ENCODE data around the gene MS4A10. TPM values are rescaled to one million over a fixed set of nuclear protein-coding genes. Genes with fewer than 3 reads are reported as not detected.

MS4A10 gene
- polyA plus RNA-seq (2013, experiment 1 of 2) = not detected
- not detected for polyA plus RNA-seq (2013, experiment 2 of 2)

- no peak within 1 kb of the TSS for H3K9ac ChIP-seq (ENCODE audit: low read depth, low read length)
- no peaks in the 10 kb centered on the region for H3K27me3 ChIP-seq (ENCODE audit: insufficient read depth, low read length)
- no peaks in the 10 kb centered on the region for H3K36me3 ChIP-seq (ENCODE audit: insufficient read depth, low read length)
- WGBS = 88% methylated on average over 9 of the region's 9 CpGs
- H3K27ac ChIP-seq (ENCODE audit: low read depth, low read length) = no peak within 1 kb of the TSS
- H3K4me3 ChIP-seq (ENCODE audit: low read length) = no peak within 1 kb of the TSS
- no peaks in the 10 kb centered on the region for H3K4me1 ChIP-seq (ENCODE audit: insufficient read depth, low read length)
- no peaks in the 10 kb centered on the region for H3K9me3 ChIP-seq (ENCODE audit: insufficient read depth, low read depth, low read length)
Measured at GRCh38 chr11:60785136-60785535, at the start of gene MS4A10. Gene MS4A10, plus strand, starts transcription at chr11:60785333. Its CDS starts 5,003 bp downstream, at chr11:60790336.

GRCh38 chr11:60739114-60739513 lies 46.0 kb upstream of the MS4A10 start:
- Histone ChIP-seq H3K4me1 (ENCODE audit: insufficient read depth, low read length) (no peaks in the 10 kb centered on the region), H3K4me3 (ENCODE audit: low read length) (no peak overlapping the region), H3K27me3 (ENCODE audit: insufficient read depth, low read length) (no peaks in the 10 kb centered on the region), H3K36me3 (ENCODE audit: insufficient read depth, low read length) (no peaks in the 10 kb centered on the region), H3K27ac (ENCODE audit: low read depth, low read length) (no peak overlapping the region), H3K9me3 (ENCODE audit: insufficient read depth, low read depth, low read length) (no peaks in the 10 kb centered on the region), H3K9ac (ENCODE audit: low read depth, low read length) (no peak overlapping the region)
- 83% methylated on average over 7 of the region's 7 CpGs for whole genome bisulfite sequencing

GRCh38 chr11:60740573-60740972 lies 44.6 kb upstream of the MS4A10 start:
- no peaks in the 10 kb centered on the region for H3K36me3 ChIP-seq (ENCODE audit: insufficient read depth, low read length)
- no peak overlapping the region for H3K9ac ChIP-seq (ENCODE audit: low read depth, low read length)
- no peak overlapping the region for H3K4me3 ChIP-seq (ENCODE audit: low read length)
- H3K27ac ChIP-seq (ENCODE audit: low read depth, low read length) = no peak overlapping the region
- H3K4me1 ChIP-seq (ENCODE audit: insufficient read depth, low read length) = peaks cover 2% of the 10 kb centered on the region; the same call in 1 of the 2 replicates
- H3K27me3 ChIP-seq (ENCODE audit: insufficient read depth, low read length) = no peaks in the 10 kb centered on the region
- H3K9me3 ChIP-seq (ENCODE audit: insufficient read depth, low read depth, low read length) = no peaks in the 10 kb centered on the region

- H3K9me3 ChIP-seq (ENCODE audit: insufficient read depth, low read depth, low read length) = no peaks in the 10 kb centered on the region
- H3K36me3 ChIP-seq (ENCODE audit: insufficient read depth, low read length) = no peaks in the 10 kb centered on the region
- H3K9ac ChIP-seq (ENCODE audit: low read depth, low read length) = no peak overlapping the region
- no peaks in the 10 kb centered on the region for H3K27me3 ChIP-seq (ENCODE audit: insufficient read depth, low read length)
- H3K4me1 ChIP-seq (ENCODE audit: insufficient read depth, low read length) = peaks cover 4% of the 10 kb centered on the region; the same call in 1 of the 2 replicates
- 94% methylated on average over 3 of the region's 3 CpGs for WGBS
- H3K4me3 ChIP-seq (ENCODE audit: low read length) = no peak overlapping the region
- no peak overlapping the region for H3K27ac ChIP-seq (ENCODE audit: low read depth, low read length)
Measured at GRCh38 chr11:60741421-60741820, 43.7 kb upstream of the MS4A10 start.

- no peak overlapping the region for H3K4me3 ChIP-seq (ENCODE audit: low read length)
- H3K27me3 ChIP-seq (ENCODE audit: insufficient read depth, low read length) = no peaks in the 10 kb centered on the region
- H3K27ac ChIP-seq (ENCODE audit: low read depth, low read length) = no peak overlapping the region
- H3K9me3 ChIP-seq (ENCODE audit: insufficient read depth, low read depth, low read length) = no peaks in the 10 kb centered on the region
- whole genome bisulfite sequencing = 100% methylated on average over 1 of the region's 1 CpG
- no peaks in the 10 kb centered on the region for H3K36me3 ChIP-seq (ENCODE audit: insufficient read depth, low read length)
- peaks cover 4% of the 10 kb centered on the region; the same call in 1 of the 2 replicates for H3K4me1 ChIP-seq (ENCODE audit: insufficient read depth, low read length)
- no peak overlapping the region for H3K9ac ChIP-seq (ENCODE audit: low read depth, low read length)
Measured at GRCh38 chr11:60743058-60743457, 42.1 kb upstream of the MS4A10 start.

GRCh38 chr11:60744114-60744513 lies 41.0 kb upstream of the MS4A10 start:
- 85% methylated on average over 5 of the region's 5 CpGs for WGBS

GRCh38 chr11:60747359-60747873 lies 37.7 kb upstream of the MS4A10 start:
- 94% methylated on average over 14 of the region's 14 CpGs for WGBS

More at GRCh38 chr11:60744114-60744513, 41.0 kb upstream of the MS4A10 start:
- Histone ChIP-seq H3K27me3 (ENCODE audit: insufficient read depth, low read length) (no peaks in the 10 kb centered on the region), H3K4me3 (ENCODE audit: low read length) (no peak overlapping the region), H3K9ac (ENCODE audit: low read depth, low read length) (no peak overlapping the region), H3K4me1 (ENCODE audit: insufficient read depth, low read length) (peaks cover 4% of the 10 kb centered on the region; the same call in 1 of the 2 replicates), H3K27ac (ENCODE audit: low read depth, low read length) (no peak overlapping the region), H3K36me3 (ENCODE audit: insufficient read depth, low read length) (no peaks in the 10 kb centered on the region), H3K9me3 (ENCODE audit: insufficient read depth, low read depth, low read length) (no peaks in the 10 kb centered on the region)

GRCh38 chr11:60748225-60748624 lies 36.9 kb upstream of the MS4A10 start:
- Histone ChIP-seq H3K9me3 (ENCODE audit: insufficient read depth, low read depth, low read length) (no peaks in the 10 kb centered on the region), H3K9ac (ENCODE audit: low read depth, low read length) (no peak overlapping the region), H3K27me3 (ENCODE audit: insufficient read depth, low read length) (no peaks in the 10 kb centered on the region), H3K27ac (ENCODE audit: low read depth, low read length) (no peak overlapping the region), H3K36me3 (ENCODE audit: insufficient read depth, low read length) (no peaks in the 10 kb centered on the region), H3K4me3 (ENCODE audit: low read length) (no peak overlapping the region), H3K4me1 (ENCODE audit: insufficient read depth, low read length) (peaks cover 4% of the 10 kb centered on the region; the same call in 1 of the 2 replicates)
- 90% methylated on average over 17 of the region's 17 CpGs for WGBS

More at GRCh38 chr11:60747359-60747873, 37.7 kb upstream of the MS4A10 start:
- H3K4me3 ChIP-seq (ENCODE audit: low read length) = no peak overlapping the region
- no peaks in the 10 kb centered on the region for H3K9me3 ChIP-seq (ENCODE audit: insufficient read depth, low read depth, low read length)
- no peaks in the 10 kb centered on the region for H3K36me3 ChIP-seq (ENCODE audit: insufficient read depth, low read length)
- no peaks in the 10 kb centered on the region for H3K27me3 ChIP-seq (ENCODE audit: insufficient read depth, low read length)
- peaks cover 4% of the 10 kb centered on the region; the same call in 1 of the 2 replicates for H3K4me1 ChIP-seq (ENCODE audit: insufficient read depth, low read length)
- no peak overlapping the region for H3K27ac ChIP-seq (ENCODE audit: low read depth, low read length)
- no peak overlapping the region for H3K9ac ChIP-seq (ENCODE audit: low read depth, low read length)

GRCh38 chr11:60748821-60749220 lies 36.3 kb upstream of the MS4A10 start:
- H3K9ac ChIP-seq (ENCODE audit: low read depth, low read length) = no peak overlapping the region
- H3K4me1 ChIP-seq (ENCODE audit: insufficient read depth, low read length) = peaks cover 4% of the 10 kb centered on the region; the same call in 1 of the 2 replicates
- H3K9me3 ChIP-seq (ENCODE audit: insufficient read depth, low read depth, low read length) = no peaks in the 10 kb centered on the region
- no peak overlapping the region for H3K4me3 ChIP-seq (ENCODE audit: low read length)
- H3K27ac ChIP-seq (ENCODE audit: low read depth, low read length) = no peak overlapping the region
- no peaks in the 10 kb centered on the region for H3K27me3 ChIP-seq (ENCODE audit: insufficient read depth, low read length)
- no peaks in the 10 kb centered on the region for H3K36me3 ChIP-seq (ENCODE audit: insufficient read depth, low read length)
- 89% methylated on average over 8 of the region's 8 CpGs for WGBS

GRCh38 chr11:60750911-60751310 lies 34.2 kb upstream of the MS4A10 start:
- WGBS = 91% methylated on average over 3 of the region's 3 CpGs

GRCh38 chr11:60753309-60753708 lies 31.8 kb upstream of the MS4A10 start:
- no peaks in the 10 kb centered on the region for H3K9me3 ChIP-seq (ENCODE audit: insufficient read depth, low read depth, low read length)
- no peak overlapping the region for H3K4me3 ChIP-seq (ENCODE audit: low read length)
- H3K27ac ChIP-seq (ENCODE audit: low read depth, low read length) = no peak overlapping the region
- no peak overlapping the region for H3K9ac ChIP-seq (ENCODE audit: low read depth, low read length)
- H3K4me1 ChIP-seq (ENCODE audit: insufficient read depth, low read length) = no peaks in the 10 kb centered on the region
- H3K36me3 ChIP-seq (ENCODE audit: insufficient read depth, low read length) = no peaks in the 10 kb centered on the region
- 71% methylated on average over 4 of the region's 4 CpGs for WGBS
- no peaks in the 10 kb centered on the region for H3K27me3 ChIP-seq (ENCODE audit: insufficient read depth, low read length)

More at GRCh38 chr11:60750911-60751310, 34.2 kb upstream of the MS4A10 start:
- no peaks in the 10 kb centered on the region for H3K36me3 ChIP-seq (ENCODE audit: insufficient read depth, low read length)
- H3K27ac ChIP-seq (ENCODE audit: low read depth, low read length) = no peak overlapping the region
- no peak overlapping the region for H3K9ac ChIP-seq (ENCODE audit: low read depth, low read length)
- no peaks in the 10 kb centered on the region for H3K4me1 ChIP-seq (ENCODE audit: insufficient read depth, low read length)
- H3K27me3 ChIP-seq (ENCODE audit: insufficient read depth, low read length) = no peaks in the 10 kb centered on the region
- H3K4me3 ChIP-seq (ENCODE audit: low read length) = no peak overlapping the region
- H3K9me3 ChIP-seq (ENCODE audit: insufficient read depth, low read depth, low read length) = no peaks in the 10 kb centered on the region

GRCh38 chr11:60754887-60755286 lies 30.2 kb upstream of the MS4A10 start:
- no peaks in the 10 kb centered on the region for H3K27me3 ChIP-seq (ENCODE audit: insufficient read depth, low read length)
- 97% methylated on average over 6 of the region's 6 CpGs for WGBS
- H3K9ac ChIP-seq (ENCODE audit: low read depth, low read length) = no peak overlapping the region
- H3K36me3 ChIP-seq (ENCODE audit: insufficient read depth, low read length) = no peaks in the 10 kb centered on the region
- H3K9me3 ChIP-seq (ENCODE audit: insufficient read depth, low read depth, low read length) = no peaks in the 10 kb centered on the region
- H3K4me1 ChIP-seq (ENCODE audit: insufficient read depth, low read length) = no peaks in the 10 kb centered on the region
- no peak overlapping the region for H3K27ac ChIP-seq (ENCODE audit: low read depth, low read length)
- H3K4me3 ChIP-seq (ENCODE audit: low read length) = no peak overlapping the region

All from HUES64 (cell line).